RWPE1 (cell line): ENCODE data around the gene KDM5A.
"Not testable (repeated sequence)": the region's sequence is repeated elsewhere in the genome, so short reads cannot be mapped to it uniquely, and the experiment has no call there.

ENCODE experiments used
- CTCF ChIA-PET: fragments of 350-600 bp; sonication (Branson Sonifier 250); formaldehyde crosslinking; extraction: SDS; loops from one replicate; lab custom pipeline; 2021; lab: Yijun Ruan, JAX
- POLR2A ChIA-PET: fragments of 400-600 bp; formaldehyde crosslinking; extraction: SDS; loops from one replicate; lab custom pipeline; 2020; ENCODE audit warnings: antibody characterized with exemption; ENCODE audit not compliant: low non-redundant PET; lab: Yijun Ruan, JAX
- DNase-seq: peaks from one replicate; pipeline ENCODE4 v3.0.0; 2012; ENCODE audit warnings: low spot score
- H3K27ac ChIP-seq: fragments of 450-650 bp; 2 replicates; pipeline ENCODE4 v1.5.1; 2017
- TF ChIP-seq, protein P1 (sequence below): fragments of 450-650 bp; conservative IDR thresholded peaks from 2 replicates; pipeline ENCODE4 v1.5.1; 2017; ENCODE audit warnings: low read depth, mild to moderate bottlenecking

The KDM5A gene

DNA sequence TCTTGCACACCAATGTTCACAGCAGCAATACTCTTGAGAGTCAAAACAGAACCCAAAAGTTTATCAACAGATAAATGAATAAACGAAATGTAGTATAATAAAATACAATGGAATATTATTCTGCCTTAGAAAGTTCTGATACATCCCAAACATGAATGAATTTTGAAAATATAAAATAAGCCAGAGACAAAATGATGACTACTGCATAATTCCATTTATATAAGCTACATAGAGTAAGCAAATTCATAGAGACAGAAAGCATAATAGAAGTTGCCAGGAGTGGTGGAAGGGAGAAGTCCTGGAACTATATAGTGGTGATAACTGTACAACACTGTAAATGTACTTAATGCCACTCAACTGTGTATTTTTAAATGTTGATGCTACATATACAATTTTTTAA is 21.1 kb downstream of the KDM5A start:
- TF ChIP-seq, protein P1, sequence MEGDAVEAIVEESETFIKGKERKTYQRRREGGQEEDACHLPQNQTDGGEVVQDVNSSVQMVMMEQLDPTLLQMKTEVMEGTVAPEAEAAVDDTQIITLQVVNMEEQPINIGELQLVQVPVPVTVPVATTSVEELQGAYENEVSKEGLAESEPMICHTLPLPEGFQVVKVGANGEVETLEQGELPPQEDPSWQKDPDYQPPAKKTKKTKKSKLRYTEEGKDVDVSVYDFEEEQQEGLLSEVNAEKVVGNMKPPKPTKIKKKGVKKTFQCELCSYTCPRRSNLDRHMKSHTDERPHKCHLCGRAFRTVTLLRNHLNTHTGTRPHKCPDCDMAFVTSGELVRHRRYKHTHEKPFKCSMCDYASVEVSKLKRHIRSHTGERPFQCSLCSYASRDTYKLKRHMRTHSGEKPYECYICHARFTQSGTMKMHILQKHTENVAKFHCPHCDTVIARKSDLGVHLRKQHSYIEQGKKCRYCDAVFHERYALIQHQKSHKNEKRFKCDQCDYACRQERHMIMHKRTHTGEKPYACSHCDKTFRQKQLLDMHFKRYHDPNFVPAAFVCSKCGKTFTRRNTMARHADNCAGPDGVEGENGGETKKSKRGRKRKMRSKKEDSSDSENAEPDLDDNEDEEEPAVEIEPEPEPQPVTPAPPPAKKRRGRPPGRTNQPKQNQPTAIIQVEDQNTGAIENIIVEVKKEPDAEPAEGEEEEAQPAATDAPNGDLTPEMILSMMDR: no peak
- no peak for DNase-seq
- no peak overlapping the region for H3K27ac ChIP-seq
- CTCF ChIA-PET: no interaction called here
- POLR2A ChIA-PET: no interaction called here

DNA sequence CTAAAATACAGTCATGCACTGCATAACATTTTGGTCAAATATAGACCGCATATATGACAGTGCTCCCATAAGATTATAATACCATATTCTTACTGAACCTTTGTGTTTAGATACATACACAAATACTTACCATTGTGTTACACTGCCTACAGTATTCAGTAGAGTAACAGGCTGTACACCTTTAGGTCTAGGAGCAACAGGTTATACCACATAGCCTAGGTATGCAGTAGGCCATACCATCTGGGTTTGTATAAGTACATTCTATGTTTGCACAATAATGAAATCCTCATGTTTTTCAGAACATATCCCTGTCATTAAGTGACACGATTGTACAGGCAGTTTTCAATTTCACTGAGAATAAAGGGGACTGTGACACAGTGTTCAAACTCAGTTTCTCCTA is 22.3 kb downstream of the KDM5A start:
- TF ChIP-seq, protein P1: no peak
- ChIA-PET CTCF (no interaction called here), POLR2A (no interaction called here)
- H3K27ac ChIP-seq: no peak overlapping the region
- no peak for DNase-seq

DNA sequence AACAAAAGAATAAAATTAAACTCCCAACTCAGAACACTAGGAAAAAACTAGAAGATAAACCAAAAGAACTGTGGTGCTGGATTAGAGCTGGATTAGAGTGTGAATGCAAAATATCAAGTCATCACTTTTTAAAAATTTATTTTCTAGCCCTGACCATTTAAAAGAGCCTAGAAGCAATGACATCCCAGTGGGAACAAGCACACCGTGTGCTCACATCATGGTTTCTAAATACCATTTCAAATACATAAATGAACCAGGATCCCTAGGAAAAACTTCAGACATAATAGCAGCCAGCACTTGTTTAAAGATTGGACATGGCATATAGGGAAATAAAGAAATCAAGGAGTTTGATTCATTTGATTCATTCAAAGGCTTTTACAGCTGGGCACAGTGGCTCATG is 30.0 kb downstream of the KDM5A start:
- TF ChIP-seq, protein P1: no peak
- CTCF ChIA-PET: no interaction called here
- POLR2A ChIA-PET: no interaction called here

DNA sequence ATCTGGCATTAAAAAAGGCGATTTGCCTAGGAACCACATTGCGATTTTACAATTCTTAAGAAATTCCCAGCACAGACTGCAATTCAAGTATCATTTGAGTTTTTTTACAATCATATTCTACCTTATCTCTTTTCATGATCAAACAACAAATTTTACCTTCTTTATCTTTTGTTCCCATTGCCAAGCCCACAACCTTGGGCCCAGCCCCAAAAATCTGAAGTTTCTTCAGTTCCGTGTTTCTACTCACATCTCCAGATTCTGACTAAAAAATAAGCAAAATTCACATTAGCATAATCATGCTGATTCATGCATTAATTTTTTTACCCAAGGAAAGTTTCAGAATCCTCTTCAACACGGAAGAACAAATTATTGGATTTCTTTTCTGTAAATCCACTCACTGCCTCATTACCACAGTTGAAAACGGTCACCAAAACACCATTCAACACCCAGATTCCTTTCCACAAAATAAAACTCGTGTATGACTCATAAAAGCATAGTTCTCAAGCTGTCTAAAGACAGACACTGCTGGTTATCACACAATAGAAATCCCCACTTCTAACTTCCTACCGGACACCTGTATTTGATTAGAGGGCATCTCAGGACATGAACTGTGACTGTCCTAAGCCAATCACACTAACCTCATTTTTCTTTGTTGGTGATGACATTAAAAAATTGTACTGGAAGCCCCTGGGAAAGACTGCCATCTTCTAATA is 32.7 kb downstream of the KDM5A start:
- no peak overlapping the region for H3K27ac ChIP-seq
- TF ChIP-seq, protein P1: no peak
- peak; percentile 6 for DNase-seq
- CTCF ChIA-PET: no interaction called here
- POLR2A ChIA-PET: no interaction called here

More for the DNA sequence above, 30.0 kb downstream of the KDM5A start:
- no peak overlapping the region for H3K27ac ChIP-seq
- no peak for DNase-seq

DNA sequence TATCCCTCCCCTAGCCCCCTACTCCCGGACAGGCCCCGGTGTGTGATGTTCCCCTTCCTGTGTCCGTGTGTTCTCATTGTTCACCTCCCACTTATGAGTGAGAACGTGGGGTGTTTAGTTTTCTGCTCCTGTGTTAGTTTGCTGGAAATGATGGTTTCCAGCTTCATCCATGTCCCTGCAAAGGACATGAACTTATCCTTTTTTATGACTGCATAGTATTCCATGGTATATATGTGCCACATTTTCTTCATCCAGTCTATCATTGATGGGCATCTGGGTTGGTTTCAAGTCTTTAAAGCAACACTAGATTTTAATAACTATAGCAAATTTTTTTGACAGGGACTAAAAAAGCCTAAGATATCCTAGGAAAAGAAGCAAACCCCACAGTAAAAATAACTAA is 37.9 kb downstream of the KDM5A start:
- CTCF ChIA-PET, H3K27ac ChIP-seq, POLR2A ChIA-PET, DNase-seq: not testable (repeated sequence)

DNA sequence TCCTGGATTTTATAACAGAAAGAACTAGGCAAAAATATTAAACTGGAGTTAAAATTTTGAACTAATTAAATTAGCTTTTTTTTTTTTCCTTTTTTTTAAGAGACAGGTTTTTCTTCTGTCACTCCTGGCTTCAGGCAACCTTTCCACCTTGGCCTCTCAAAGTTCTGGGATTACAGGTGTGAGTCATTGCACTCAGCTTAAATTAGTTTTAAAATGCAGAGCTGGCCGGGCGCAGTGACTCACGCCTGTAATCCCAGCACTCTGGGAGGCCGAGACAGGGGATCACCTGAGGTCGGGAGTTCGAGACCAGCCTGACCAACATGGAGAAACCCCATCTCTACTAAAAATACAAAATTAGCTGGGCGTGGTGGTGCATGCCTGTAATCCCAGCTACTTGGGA is 39.5 kb downstream of the KDM5A start:
- CTCF ChIA-PET, DNase-seq, POLR2A ChIA-PET, H3K27ac ChIP-seq: not testable (repeated sequence)

DNA sequence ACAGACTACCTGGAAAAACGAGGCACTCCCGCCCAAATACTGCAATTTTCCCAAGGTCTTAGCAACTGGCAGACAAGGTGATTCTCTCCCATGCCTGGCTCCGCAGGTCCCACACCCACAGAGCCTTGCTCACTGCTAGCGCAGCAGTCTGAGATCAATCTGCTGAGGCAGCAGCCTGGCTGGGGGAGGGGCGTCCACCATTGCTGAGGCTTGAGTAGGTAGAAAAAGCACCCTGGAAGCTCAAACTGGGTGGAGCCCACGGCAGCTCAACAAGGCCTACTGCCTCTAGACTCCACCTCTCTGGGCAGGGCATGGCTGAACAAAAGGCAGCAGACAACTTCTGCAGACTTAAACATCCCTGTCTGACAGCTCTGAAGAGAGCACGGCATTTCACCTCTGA is 46.1 kb downstream of the KDM5A start:
- POLR2A ChIA-PET, CTCF ChIA-PET, DNase-seq, H3K27ac ChIP-seq: not testable (repeated sequence)

DNA sequence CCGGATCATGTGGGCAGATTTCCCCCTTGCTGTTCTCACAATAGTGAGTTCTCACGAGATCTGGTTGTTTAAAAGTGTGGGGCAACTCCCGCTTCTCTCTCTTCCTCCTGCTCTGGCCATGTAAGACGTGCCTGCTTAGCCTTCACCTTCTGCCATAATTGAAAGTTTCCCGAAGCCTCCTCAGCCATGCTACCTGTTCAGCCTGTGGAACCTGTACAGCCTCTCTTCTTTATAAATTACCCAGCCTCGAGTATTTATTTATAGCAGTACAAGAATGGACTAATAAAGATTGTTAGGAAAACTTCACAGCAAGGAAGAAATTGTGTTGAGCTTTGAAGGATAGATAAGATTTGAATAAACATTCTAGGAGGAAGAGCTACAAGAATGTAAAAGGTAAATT is 52.1 kb downstream of the KDM5A start:
- no peak overlapping the region for H3K27ac ChIP-seq
- CTCF ChIA-PET: no interaction called here
- TF ChIP-seq, protein P1: no peak
- no peak for DNase-seq
- POLR2A ChIA-PET: no interaction called here
